GM19463 (cell line): ENCODE results near the gene SMIM29.
A peak's percentile ranks its signal among the peaks of the same experiment; 100 is the strongest.

Experiments
- ATAC-seq: cut with Tn5 transposase; IDR thresholded peaks from one replicate; pipeline ENCODE4 v1.9.1; 2021; ENCODE audit warnings: mild to moderate bottlenecking, moderate library complexity; ENCODE audit not compliant: unreplicated experiment

Gene SMIM29

DNA sequence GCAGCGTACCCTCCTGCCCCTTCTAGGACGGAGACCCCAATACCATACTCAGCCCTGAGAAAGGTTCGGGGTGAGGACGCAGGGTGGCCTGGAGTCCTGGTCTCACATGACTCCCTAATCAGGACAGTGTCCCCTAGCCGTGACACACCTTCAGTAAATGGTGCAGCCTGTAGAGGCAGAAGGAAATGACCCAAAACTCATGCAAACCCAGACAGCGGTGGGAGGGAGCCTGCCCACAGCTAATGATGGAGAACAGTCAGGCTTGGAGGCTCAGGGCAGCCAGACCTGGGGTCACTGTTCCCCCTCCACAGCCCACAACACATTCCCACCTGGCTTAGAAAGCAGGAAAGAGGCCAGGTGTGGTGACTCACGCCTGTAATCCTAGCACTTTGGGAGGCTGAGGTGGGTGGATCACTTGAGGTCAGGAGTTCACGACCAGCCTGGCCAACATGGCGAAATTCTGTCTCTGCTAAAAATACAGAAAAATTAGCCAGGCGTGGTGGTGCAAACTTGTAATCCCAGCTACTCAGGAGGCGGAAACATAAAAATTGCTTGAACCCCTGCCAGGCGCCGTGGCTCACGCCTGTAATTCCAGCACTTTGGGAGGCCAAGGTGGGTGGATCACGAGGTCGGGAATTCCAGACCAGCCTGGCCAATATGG is 20.9 kb downstream of the SMIM29 start:
- ATAC-seq, result no peak

DNA sequence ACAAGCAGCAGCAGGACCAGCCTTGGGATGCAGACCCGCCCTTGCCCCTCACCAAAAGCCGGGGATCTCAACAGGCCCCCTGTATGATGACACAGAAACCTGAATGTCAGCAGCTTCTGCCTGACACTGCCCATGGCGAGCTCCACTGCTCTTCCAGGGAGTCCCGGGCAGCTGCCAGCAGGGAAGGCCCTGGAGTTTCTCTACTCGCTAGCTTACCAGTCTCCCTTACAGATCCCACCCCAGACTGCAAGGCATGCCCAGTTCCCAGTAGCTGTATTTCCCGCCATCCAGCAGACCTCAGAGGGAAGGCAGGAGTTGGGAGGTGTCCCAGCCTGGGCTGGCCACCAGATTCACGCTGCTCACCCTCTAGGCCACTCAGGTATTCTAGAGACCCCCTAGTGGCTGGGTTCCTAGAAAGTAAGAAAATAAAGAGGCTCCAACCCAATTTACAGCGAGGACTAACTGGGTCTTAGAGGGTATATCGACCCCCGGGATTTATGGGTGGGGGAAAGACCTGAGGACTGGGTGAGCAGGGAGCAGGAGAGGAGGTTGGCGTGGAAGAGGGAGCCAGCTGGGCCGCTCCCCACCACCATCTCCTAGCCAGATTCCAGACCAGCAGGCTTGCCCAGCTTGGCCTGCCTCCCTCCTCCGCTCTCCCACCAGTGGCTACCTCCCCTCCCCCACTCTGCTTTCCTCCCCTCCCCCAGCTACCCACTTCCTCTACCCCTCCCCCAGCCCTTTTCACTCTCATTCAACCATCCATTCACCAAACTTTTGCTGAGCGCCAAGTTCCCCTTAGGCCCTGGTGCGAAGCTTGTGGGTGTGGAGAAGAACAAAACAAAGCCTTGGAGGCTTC is 21.8 kb downstream of the SMIM29 start:
- no peak for ATAC-seq

DNA sequence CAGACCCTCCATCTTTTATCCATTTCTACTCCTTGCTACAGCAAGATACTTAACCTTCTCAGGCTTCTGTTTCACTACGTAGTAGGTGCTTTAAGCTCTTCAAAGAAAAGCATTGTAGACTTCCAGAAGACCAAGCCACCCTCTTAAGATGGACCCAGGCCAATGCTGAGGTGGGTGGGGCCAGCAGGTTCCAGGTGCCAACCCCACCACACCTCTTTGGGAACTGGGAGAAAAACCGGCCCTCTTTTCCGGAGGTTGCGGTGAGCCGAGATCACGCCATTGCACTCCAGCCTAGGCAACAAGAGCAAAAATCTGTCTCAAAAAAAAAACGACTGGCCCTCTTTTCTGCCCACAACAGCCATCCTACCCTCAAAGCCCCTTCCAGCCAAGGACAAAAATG is 22.7 kb downstream of the SMIM29 start:
- ATAC-seq, result no peak

DNA sequence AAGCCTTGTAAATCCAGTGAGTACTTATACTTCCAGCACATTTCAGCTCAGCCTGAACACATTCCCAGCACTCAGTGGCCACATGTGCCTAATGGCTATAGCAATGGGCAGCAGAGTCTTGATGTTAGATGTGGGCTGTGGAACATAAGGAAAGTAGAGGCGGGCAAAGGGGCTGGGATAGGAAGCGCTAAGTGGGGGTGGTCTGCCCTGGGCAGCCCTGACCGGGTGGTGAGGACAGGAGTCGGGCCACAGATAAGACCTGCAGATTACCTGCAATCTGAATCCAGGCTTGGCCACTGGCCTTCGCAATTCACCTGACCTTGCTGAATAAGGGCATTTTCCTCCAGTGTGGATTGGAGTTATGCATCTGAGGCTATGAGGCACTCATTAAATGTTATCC is 23.3 kb downstream of the SMIM29 start:
- ATAC-seq, result no peak

DNA sequence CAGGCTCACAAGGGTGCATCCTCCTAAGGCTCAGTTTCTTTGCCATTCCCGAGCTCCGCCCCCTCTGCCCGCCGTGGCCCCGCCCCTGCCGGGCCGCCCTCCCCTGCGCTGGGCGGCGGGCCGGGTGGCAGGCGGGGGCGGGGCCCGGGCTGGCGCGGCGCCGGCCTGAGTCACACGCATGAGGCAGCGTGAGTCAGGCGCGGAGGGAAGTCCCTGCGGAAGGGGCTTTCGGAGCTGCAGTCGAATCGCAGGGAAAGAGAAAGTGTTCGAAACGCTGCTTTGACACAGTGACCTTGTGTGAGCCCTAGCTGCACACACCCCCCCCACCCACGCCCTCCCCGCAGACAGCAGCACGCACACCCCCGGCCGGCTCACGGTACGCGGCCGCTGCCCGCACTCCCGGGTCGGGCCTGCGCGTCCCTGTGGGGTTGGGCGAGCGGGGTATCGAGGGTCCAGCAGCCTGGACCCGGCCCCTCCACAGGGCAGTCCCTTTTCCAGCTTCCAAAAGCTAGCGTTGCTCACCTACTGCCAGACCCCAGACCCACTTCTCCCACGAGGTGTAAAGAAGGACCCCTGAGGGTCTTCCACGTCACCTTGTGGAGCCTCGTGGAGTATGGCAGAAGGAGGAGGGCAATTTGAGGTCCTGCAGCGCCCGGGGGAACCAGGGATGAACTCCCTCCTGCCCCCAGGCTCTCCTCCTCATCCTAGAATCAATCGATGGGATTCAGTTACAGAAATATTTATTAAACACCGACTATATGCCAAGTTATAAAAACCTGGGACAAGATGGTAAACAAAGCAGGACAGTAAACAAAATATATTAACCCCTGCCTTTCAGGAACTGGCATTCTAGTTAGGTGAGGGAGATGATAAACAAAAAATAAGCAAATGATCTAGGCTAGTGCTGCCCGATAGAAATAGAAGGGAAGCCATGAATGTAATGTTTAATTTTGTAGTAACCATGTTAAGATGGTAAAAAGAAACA is 24.6 kb downstream of the SMIM29 start:
- peak; percentile 92 for ATAC-seq

DNA sequence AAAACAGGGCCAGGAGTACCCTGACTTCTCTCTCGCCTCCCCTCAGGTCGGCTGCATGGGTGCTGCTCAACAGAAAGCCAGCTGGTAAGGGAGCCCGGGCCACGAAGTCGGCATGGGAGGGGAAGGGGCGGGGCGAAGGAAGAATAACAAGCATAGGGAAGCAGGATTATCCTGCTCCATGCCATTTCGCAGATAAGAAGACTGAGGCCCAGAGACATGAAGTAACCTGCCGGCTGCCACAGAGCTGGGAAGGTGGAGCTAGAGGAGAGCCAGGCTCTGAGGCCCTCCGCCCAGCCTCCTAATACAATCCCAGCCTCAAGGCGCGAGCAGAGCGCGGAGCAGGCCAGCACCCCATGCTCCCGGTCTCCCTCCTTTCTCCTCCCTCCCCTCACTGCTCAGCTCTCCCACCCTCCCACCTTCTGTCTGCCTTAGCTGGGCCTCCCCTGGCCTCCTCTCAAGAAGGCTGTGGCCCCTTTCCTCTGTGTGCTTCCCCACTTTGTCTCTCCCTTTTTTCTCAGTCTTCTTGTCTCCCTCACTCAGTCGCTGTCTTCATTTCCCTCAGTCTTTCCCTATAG is 25.3 kb downstream of the SMIM29 start:
- ATAC-seq, result peak; percentile 15

DNA sequence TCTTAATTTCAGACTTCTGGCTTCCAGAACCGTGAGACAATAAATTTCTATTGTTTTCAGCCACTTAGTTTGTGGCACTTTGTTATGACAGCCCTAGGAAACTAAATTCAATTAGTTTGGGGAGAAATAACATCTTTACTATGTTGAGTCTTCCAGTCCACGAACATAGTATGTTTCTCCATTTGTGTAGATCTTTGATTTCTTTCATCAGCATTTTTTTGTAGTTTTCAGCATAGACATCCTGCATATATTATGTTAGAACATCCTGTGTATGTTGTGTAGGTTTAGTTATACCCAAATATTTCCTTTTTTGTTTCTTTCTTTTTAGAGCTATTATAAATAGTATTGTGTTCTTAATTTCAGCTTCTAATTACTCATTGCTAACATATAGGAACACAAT is 30.1 kb downstream of the SMIM29 start:
- ATAC-seq, result no peak

DNA sequence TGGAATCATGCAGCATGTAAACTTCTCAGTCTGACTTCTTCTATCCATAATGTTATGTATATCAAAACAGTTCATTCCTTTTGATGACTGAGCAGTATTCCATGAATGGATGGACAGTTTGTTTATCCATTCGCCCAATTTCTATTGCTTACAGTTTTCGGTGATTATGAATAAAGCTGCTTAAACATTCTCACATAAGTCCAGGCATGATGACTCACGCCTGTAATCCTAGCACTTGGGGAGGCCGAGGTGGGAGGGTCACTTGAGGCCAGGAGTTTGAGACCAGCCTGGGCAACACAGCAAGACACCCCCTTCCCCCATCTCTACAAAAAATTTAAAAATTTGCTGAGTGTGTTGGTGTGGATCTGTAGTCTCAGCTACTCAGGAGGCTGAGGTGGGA is 35.0 kb downstream of the SMIM29 start:
- ATAC-seq, result no peak

DNA sequence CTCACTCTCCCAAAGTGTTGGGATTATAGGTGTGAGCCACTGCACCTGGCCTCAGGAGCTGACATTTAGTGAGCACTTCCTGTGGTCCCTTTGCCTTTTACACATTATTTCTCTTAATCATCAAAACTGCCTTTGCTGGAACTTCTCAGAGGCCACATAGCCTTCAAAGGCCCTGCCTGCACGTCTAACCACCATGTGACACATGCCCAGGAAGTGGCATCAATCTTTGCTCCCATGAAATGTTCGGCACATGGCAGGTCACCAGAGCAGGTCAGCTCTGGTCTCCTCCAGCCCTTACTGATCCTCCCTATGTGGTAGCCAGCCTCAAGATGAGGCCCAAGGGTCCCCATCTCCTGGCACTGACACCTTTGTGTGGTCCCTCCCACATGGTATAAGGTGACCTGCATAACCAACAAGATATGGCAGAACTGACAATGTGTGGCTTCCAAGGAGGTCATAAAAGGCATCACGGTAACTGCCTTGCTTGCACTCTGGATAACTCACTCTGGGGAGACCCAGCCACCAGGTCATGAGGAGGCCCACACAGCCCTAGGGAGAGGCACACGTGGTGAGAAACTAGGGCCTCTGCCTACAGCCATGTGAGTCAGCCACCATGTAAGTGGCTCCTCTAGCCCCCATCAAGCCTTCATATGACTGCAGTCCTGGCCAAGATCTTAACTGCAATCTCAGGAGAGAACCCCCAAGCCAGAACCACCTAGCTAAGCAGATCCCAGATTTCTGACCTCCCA is 40.9 kb downstream of the SMIM29 start:
- ATAC-seq, result no peak

DNA sequence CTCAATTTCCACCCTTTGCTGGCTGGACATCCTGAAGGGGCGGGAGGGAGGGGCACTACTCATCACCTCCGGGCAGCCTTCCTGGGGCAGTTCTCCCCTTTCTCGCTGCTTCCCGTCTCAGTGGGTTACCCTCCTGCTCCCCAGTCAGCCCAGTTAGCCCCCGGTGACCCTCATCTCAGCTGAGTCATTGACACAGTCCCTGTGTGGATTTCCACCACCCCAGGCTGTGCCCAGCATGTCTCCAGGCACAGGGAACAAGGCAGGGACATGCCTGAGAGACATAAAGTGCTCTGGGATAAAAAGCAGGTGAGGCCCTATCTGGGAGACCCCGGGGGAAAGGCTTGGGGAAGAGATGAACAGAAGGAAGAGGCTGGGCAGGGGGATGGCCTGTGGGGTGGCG is 42.1 kb downstream of the SMIM29 start:
- no peak for ATAC-seq

DNA sequence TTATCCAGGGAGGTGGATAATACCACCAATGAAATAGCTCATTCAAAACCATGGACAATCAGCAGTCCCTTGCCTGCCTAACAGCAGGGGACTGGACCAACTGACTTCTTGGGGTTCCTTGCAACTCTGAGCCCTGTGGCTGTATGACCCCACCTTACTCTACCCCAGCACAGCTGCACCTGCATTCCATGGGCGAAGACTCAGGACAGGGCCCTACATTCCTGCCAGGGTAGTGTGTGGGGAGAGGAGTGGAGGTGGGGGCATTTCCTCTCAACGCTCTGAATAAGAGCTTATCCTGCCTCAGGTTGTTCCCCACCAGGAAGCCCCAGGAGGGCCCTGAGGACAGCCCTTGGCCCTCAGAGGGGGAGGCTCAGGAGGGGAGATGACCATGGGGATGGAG is 42.9 kb downstream of the SMIM29 start:
- no peak for ATAC-seq

DNA sequence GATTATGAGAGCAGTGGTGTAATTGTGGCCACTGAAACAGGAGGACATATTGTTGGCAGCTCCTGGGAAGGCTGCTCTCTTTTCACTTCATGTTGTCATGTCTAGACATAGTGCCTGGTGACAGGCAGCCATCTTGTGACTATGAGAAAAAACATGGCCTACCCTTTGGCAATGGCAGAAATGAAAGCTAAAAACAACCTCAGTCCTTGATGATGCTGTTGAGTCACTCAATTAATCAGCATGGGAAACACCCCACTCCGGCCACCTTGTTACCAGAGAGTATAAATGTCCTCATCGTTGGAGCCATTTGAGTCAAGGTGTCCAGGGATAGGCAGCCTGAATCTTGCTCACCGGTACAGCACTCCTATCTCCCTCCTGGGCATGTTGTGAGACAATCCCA is 43.3 kb downstream of the SMIM29 start:
- ATAC-seq, result no peak

DNA sequence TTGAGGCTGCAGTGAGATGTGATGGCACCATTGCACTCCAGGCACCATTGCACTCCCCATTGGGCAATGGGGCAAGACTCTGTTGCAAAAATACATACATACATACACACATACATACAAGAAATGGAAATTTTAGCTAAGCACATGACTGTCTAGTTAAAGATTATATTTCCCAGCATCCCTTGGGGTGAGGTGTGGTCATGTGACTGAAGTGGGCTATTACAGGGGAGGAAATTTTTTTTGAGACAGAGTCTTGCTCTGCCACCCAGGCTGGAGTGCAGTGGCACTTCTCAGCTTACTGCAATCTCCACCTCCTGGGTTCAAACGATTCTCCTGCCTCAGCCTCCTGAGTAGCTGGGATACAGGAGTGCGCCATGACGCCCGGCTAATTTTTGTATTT is 44.1 kb downstream of the SMIM29 start:
- no peak for ATAC-seq

DNA sequence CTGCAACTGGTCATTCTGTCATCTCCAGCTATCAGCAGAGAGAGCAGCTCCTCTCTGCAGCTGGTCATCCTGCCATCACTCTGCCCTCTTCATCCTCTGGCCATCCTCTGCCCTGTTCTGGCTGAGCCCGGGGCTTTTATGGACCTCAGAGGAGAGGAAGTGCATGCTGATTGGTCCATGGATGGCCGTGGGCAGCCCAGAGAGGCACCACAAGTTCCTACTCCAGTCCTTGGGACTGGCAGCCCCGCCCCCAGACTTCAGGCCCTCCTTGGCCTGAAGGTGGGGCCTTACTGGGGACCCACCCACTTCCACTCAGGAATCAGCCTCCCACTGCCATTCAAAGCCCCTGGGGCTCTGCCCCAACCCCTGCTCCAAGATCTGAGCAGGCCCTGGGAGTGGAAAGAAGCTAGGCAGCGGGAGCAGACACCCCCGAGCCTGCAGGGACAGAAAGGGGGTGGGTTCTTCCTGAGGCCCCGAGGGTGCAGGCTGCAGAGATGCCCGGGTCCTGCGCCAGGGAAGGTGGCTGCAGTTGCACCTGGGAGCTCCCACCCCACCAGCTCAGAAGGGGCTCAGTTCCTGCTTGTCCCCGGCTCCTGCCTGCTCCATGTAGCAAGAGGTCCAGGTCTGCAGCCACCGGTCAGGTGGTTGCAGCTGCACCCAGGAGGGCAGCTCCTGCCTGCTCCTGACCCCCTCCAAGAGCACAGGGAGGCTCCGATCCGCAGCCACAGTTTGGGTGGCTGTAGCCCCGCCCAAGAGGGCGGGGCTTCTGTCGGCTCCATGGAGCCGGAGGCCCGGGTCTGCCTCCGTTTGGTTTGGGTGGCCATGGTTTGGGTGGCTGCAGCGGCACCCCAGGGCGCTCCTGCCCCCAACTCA is 46.2 kb downstream of the SMIM29 start:
- ATAC-seq, result no peak

DNA sequence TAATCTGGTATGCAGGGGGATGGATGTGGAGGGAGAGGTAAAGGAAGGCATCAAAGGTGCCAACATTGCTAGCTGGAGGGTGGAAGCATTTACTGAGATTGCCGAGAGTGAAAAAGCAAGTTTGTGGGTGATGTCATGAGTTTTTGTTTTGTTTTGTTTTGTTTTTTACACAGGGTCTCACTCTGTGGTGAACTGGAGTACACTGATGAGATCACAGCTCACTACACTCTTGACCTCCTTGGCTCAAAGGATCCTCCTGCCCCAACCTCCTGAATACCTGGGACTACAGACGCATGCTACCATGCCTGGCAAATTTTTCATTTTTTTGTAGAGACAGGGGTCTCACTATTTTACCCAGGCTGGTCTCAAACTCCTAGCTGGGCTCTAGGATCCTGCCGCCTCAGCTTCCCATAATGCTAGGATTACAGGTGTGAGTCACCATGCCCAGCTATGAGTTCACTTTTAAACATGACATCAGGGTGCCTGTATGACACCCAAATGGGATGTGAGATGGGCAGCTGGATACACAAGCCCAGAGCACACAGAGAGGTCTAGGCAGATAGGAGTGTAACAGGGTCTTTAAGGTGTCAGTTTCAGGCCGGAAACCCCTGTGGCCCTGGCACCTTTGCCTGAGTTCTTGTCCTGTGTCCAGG is 47.2 kb downstream of the SMIM29 start:
- no peak for ATAC-seq

DNA sequence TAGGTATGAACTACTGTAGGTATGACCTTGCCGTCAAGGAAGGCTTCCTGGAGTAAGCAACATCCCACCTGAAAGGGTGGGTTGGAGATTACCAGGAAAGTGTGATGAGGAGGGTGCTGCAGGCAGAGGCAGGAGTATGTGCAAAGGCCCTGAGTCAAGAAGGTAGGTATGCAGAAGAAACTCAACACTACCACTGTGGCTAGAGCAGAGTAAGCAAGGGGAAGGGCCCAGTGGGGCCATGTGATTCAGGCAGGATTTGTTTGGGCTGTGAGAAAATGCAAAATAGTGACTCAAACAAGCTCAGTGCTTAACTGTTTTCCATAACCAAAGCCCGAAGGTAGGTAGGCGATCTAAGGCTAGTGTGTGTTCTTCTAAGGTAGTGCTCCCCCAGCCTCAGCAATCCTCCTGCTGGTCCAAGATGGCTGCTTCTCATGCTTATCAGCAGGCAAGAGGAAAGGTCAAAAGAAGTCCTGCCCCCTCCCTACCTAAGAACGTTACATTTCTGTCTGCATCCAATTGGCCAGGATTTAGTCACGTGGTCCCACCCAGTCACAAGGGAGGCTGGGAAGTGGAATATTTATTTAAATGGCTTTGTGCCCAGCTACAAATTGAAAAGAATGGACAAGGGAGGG is 48.4 kb downstream of the SMIM29 start:
- ATAC-seq, result no peak

DNA sequence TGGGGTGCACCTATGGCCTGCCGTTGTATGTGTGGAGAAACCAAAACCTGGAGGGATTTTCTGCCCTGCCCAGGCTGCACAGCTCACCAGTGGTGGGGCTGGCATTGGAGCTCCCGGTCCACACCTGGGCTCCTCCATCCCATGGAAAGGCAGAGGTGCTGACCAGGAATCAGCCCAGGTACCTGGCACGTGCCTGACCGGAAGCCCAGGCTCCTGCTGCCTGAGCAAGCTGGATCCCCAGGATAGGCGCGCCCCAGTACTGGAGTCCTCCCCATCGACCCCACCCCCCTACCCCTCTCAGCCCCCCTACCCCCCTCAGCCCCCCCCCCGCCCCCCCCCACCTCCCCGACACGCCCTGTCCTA is 52.0 kb downstream of the SMIM29 start:
- ATAC-seq, result no peak
